ENCODE results near the gene MITF. TPM values are rescaled to one million over a fixed set of nuclear protein-coding genes. Genes with fewer than 3 reads are reported as not detected.
A peak's percentile ranks its signal among the peaks of the same experiment; 100 is the strongest.

Gene MITF
- total and polyA plus RNA-seq, 7 experiments from 2014 or later: 0.54 to 3.9 (median 1.2) TPM; not detected in 3

DNA sequence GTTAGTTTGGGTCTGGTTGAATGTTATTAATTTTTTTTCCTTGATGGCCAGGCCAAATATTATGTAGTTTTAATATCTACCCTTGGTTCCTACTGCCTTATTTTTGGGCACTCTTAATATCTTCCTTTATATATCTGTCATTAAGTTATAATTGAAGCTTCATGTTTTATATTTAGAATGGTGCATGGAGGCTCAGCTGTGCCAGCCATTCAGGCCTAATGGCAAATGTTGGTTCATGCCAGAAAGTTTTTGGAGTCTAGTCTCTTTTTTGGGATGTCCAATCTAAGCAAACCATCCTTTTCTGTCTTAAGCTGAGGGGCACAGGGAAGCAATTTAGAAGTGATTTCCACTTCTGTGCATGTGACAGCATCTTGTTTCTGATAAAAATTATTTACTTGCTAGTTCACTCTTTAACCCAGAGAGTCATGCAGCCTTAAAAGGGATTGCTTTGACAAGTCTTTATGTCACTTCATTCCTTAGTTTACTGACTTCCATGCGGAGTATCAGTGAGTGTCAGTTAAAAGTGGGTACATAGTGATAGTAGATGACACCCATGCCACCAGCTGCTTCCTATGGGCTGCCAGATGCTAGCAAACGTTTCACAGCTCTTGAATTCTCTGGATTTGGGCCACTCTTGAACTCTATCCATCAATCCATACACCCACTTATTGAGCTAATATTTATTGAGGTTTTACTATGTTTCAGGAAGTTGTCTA lies 33.0 kb downstream of the MITF start:
- H3K27ac ChIP-seq (ENCODE audit: low read depth, low read length): no peak overlapping the region
- Mint-ChIP-seq H3K27me3 (peaks cover 0 to 9% (median 0%) of the 10 kb centered on the region in 5 donors), H3K9me3 (peaks cover 0 to 11% (median 0%) of the 10 kb centered on the region in 11 donors), H3K27ac (no peak overlapping the region), H3K4me3 (no peak overlapping the region), H3K36me3 (no peaks in the 10 kb centered on the region), H3K4me1 (peaks cover 0 to 2% (median 0%) of the 10 kb centered on the region in 7 donors)
- no peaks in the 10 kb centered on the region for H3K27me3 ChIP-seq (ENCODE audit: control insufficient read depth in 2 of 2, insufficient read depth in 2 of 2, low read length in 2 of 2)
- H3K9me3 ChIP-seq (ENCODE audit: control insufficient read depth in 2 of 3, low read length in 3 of 3): no peaks in the 10 kb centered on the region
- DNase-seq (no peak), ATAC-seq (no peak)
- no peak overlapping the region for H3K4me3 ChIP-seq (ENCODE audit: low read length)
- H3K36me3 ChIP-seq (ENCODE audit: control insufficient read depth in 2 of 3, insufficient read depth in 3 of 3, low read length in 3 of 3): no peaks in the 10 kb centered on the region
- intact Hi-C loops (cut with micrococcal nuclease): no loop called here
- CTCF ChIA-PET: no interaction called here
- POLR2A ChIA-PET: no interaction called here
- H3K4me1 ChIP-seq (ENCODE audit: control insufficient read depth in 2 of 2, insufficient read depth in 2 of 2, low read length in 2 of 2): no peaks in the 10 kb centered on the region

DNA sequence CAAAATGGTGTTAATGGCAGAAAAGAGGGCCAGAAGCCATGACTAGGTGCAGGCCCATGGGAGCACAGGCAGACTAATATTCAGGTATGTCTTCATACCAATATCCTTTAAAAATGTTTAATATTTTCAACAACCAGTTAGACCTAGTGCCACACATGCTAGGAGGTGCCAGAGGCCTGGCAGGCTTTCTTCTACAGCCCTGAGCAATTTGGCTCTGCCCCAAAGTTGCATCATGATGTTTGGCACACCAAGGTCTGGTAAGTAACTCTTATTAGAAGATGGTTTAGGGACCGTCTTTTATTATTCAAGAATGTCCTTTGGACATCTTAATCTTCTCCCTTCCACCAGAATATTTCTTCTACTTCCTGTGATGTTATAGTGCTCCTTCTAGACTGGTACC lies 34.8 kb downstream of the MITF start:
- ATAC-seq: no peak
- Mint-ChIP-seq H3K4me3 (no peak overlapping the region), H3K4me1 (peaks cover 0 to 2% (median 0%) of the 10 kb centered on the region in 7 donors), H3K9me3 (peaks cover 0 to 13% (median 3%) of the 10 kb centered on the region in 11 donors), H3K36me3 (no peaks in the 10 kb centered on the region), H3K27me3 (peaks cover 0 to 4% (median 0%) of the 10 kb centered on the region in 5 donors), H3K27ac (no peak overlapping the region)
- Histone ChIP-seq H3K9me3 (ENCODE audit: control insufficient read depth in 2 of 3, low read length in 3 of 3) (no peaks in the 10 kb centered on the region), H3K36me3 (ENCODE audit: control insufficient read depth in 2 of 3, insufficient read depth in 3 of 3, low read length in 3 of 3) (no peaks in the 10 kb centered on the region), H3K4me3 (ENCODE audit: low read length) (no peak overlapping the region), H3K27me3 (ENCODE audit: control insufficient read depth in 2 of 2, insufficient read depth in 2 of 2, low read length in 2 of 2) (no peaks in the 10 kb centered on the region), H3K4me1 (ENCODE audit: control insufficient read depth in 2 of 2, insufficient read depth in 2 of 2, low read length in 2 of 2) (no peaks in the 10 kb centered on the region), H3K27ac (ENCODE audit: low read depth, low read length) (no peak overlapping the region)
- DNase-seq: no peak
- POLR2A ChIA-PET: no interaction called here
- CTCF ChIA-PET: no interaction called here
- intact Hi-C loops (cut with micrococcal nuclease): no loop called here

DNA sequence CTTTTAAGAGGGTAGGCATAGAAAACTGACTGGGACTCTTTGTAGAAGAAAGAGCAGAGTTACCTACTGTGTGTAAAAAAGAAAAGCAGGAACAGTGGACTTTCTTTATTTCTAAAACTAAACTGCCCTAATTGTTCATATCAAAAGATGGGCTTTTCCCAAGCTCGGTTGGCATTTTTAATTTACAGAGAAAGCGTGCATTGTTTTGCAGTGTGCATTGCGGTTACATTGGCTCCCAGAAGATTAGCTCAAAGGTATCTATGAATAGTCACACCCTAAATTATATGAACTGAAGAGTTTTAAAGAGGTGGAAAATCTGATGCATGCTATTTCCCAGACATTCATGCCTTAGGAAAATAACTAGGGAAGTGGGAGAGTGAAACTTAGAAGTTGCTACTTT lies 36.5 kb downstream of the MITF start:
- ChIA-PET CTCF (no interaction called here), POLR2A (no interaction called here)
- no peak overlapping the region for H3K4me3 ChIP-seq (ENCODE audit: low read length)
- ATAC-seq: no peak
- Mint-ChIP-seq H3K4me1 (peaks cover 0 to 2% (median 0%) of the 10 kb centered on the region in 7 donors), H3K36me3 (no peaks in the 10 kb centered on the region), H3K4me3 (no peak overlapping the region), H3K9me3 (peaks cover 0 to 13% (median 3%) of the 10 kb centered on the region in 11 donors), H3K27ac (no peak overlapping the region), H3K27me3 (peaks cover 0 to 4% (median 0%) of the 10 kb centered on the region in 5 donors)
- no peak overlapping the region for H3K27ac ChIP-seq (ENCODE audit: low read depth, low read length)
- no peaks in the 10 kb centered on the region for H3K36me3 ChIP-seq (ENCODE audit: control insufficient read depth in 2 of 3, insufficient read depth in 3 of 3, low read length in 3 of 3)
- no peaks in the 10 kb centered on the region for H3K9me3 ChIP-seq (ENCODE audit: control insufficient read depth in 2 of 3, low read length in 3 of 3)
- H3K4me1 ChIP-seq (ENCODE audit: control insufficient read depth in 2 of 2, insufficient read depth in 2 of 2, low read length in 2 of 2): no peaks in the 10 kb centered on the region
- H3K27me3 ChIP-seq (ENCODE audit: control insufficient read depth in 2 of 2, insufficient read depth in 2 of 2, low read length in 2 of 2): no peaks in the 10 kb centered on the region
- DNase-seq: no peak
- intact Hi-C loops (cut with micrococcal nuclease): no loop called here

DNA sequence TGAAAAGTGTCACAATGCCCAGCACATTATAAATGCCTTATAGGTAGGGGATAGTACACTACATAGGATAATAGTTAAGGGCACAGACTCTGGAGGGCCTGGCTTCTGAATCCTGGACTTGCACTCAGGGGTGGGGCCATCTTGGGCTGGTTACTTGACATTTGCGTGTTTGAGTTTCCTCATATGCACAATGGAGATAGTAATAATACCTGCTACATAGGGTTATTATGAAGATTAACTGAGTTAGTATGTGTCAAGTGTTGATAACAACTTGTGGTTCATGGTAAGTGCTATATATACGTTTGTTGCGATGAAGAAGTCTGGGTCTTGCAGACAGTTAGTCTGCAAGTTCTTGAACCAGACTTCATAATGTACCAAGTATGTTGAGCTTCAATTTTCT lies 37.0 kb downstream of the MITF start:
- no peaks in the 10 kb centered on the region for H3K36me3 Mint-ChIP-seq
- DNase-seq (no peak), ATAC-seq (no peak)
- H3K27me3 ChIP-seq (ENCODE audit: control insufficient read depth in 2 of 2, insufficient read depth in 2 of 2, low read length in 2 of 2): no peaks in the 10 kb centered on the region
- H3K4me3 ChIP-seq (ENCODE audit: low read length): no peak overlapping the region
- H3K4me1 ChIP-seq (ENCODE audit: control insufficient read depth in 2 of 2, insufficient read depth in 2 of 2, low read length in 2 of 2): no peaks in the 10 kb centered on the region
- H3K27me3 Mint-ChIP-seq: peaks cover 0 to 4% (median 0%) of the 10 kb centered on the region in 5 donors
- CTCF ChIA-PET: no interaction called here
- H3K4me1 Mint-ChIP-seq: peaks cover 0 to 2% (median 0%) of the 10 kb centered on the region in 7 donors
- peaks cover 0 to 13% (median 3%) of the 10 kb centered on the region in 11 donors for H3K9me3 Mint-ChIP-seq
- no peaks in the 10 kb centered on the region for H3K36me3 ChIP-seq (ENCODE audit: control insufficient read depth in 2 of 3, insufficient read depth in 3 of 3, low read length in 3 of 3)
- POLR2A ChIA-PET: no interaction called here
- no peaks in the 10 kb centered on the region for H3K9me3 ChIP-seq (ENCODE audit: control insufficient read depth in 2 of 3, low read length in 3 of 3)
- intact Hi-C loops (cut with micrococcal nuclease): no loop called here
- H3K4me3 Mint-ChIP-seq: no peak overlapping the region
- no peak overlapping the region for H3K27ac Mint-ChIP-seq
- no peak overlapping the region for H3K27ac ChIP-seq (ENCODE audit: low read depth, low read length)

DNA sequence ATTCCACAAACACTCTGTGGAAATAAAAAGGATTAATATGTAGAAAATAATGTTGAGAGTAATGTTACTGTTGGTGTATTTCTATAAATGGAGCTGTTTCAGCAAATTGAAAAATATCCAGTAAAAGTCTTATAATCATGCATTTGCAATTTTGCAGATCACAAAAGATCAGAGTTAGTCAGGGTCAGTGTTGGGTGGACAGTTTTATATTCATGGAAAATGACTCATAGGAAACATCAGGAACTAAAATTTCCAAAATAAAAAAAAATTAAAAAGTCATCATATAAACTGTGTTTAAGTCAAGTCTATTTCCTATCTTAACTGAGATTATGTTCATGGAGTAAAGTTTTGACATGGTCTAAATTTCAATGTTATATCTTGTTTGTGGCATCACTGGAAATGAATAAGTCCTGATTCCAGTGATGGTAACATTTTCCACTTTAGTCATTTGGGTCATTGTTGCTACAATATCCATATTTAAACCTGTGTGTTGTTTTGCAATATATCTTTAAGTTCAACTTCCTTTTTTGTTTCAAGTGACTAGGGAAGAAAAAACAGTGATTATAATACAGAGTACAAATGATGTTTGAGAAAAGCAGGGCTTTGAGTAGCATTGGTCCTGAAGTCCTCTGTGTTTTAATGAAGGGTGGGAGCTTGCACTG lies 37.8 kb downstream of the MITF start:
- no peak overlapping the region for H3K4me3 ChIP-seq (ENCODE audit: low read length)
- no peaks in the 10 kb centered on the region for H3K27me3 ChIP-seq (ENCODE audit: control insufficient read depth in 2 of 2, insufficient read depth in 2 of 2, low read length in 2 of 2)
- peaks cover 0 to 4% (median 0%) of the 10 kb centered on the region in 5 donors for H3K27me3 Mint-ChIP-seq
- H3K4me3 Mint-ChIP-seq: no peak overlapping the region
- DNase-seq (no peak), ATAC-seq (peak; percentile 40)
- no peak overlapping the region for H3K27ac Mint-ChIP-seq
- H3K9me3 ChIP-seq (ENCODE audit: control insufficient read depth in 2 of 3, low read length in 3 of 3): no peaks in the 10 kb centered on the region
- no peaks in the 10 kb centered on the region for H3K4me1 ChIP-seq (ENCODE audit: control insufficient read depth in 2 of 2, insufficient read depth in 2 of 2, low read length in 2 of 2)
- no peaks in the 10 kb centered on the region for H3K36me3 ChIP-seq (ENCODE audit: control insufficient read depth in 2 of 3, insufficient read depth in 3 of 3, low read length in 3 of 3)
- intact Hi-C loops (cut with micrococcal nuclease): no loop called here
- peaks cover 0 to 2% (median 0%) of the 10 kb centered on the region in 7 donors for H3K4me1 Mint-ChIP-seq
- CTCF ChIA-PET: no interaction called here
- H3K9me3 Mint-ChIP-seq: peaks cover 0 to 13% (median 3%) of the 10 kb centered on the region in 11 donors
- no peak overlapping the region for H3K27ac ChIP-seq (ENCODE audit: low read depth, low read length)
- H3K36me3 Mint-ChIP-seq: no peaks in the 10 kb centered on the region
- POLR2A ChIA-PET: no interaction called here

DNA sequence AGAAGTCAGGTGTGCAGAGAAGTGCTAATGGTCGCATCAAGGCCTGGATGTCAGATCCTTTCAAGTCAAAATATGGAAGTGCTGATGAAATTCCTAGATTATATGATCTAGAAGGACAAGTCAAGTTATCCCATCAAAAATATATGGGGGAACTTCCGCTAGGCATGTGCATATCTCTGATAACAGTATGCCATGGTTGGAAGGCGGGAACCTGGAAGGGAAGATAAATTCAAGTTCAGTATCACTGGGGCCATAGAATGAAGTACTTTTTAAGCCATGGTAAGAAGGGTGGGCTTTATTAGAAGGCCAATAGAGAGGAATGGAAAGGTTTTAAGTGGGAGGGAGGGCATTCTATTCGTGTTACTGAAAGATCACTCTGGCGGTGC lies 38.3 kb downstream of the MITF start:
- Histone ChIP-seq H3K27me3 (ENCODE audit: control insufficient read depth in 2 of 2, insufficient read depth in 2 of 2, low read length in 2 of 2) (no peaks in the 10 kb centered on the region), H3K27ac (ENCODE audit: low read depth, low read length) (no peak overlapping the region), H3K9me3 (ENCODE audit: control insufficient read depth in 2 of 3, low read length in 3 of 3) (no peaks in the 10 kb centered on the region), H3K4me1 (ENCODE audit: control insufficient read depth in 2 of 2, insufficient read depth in 2 of 2, low read length in 2 of 2) (no peaks in the 10 kb centered on the region), H3K36me3 (ENCODE audit: control insufficient read depth in 2 of 3, insufficient read depth in 3 of 3, low read length in 3 of 3) (no peaks in the 10 kb centered on the region), H3K4me3 (ENCODE audit: low read length) (no peak overlapping the region)
- intact Hi-C loops (cut with micrococcal nuclease): no loop called here
- H3K36me3 Mint-ChIP-seq: no peaks in the 10 kb centered on the region
- POLR2A ChIA-PET: no interaction called here
- no peak overlapping the region for H3K27ac Mint-ChIP-seq
- peaks cover 0 to 4% (median 0%) of the 10 kb centered on the region in 5 donors for H3K27me3 Mint-ChIP-seq
- H3K9me3 Mint-ChIP-seq: peaks cover 0 to 13% (median 3%) of the 10 kb centered on the region in 11 donors
- peaks cover 0 to 2% (median 0%) of the 10 kb centered on the region in 7 donors for H3K4me1 Mint-ChIP-seq
- ATAC-seq (no peak), DNase-seq (no peak)
- CTCF ChIA-PET: no interaction called here
- H3K4me3 Mint-ChIP-seq: no peak overlapping the region

DNA sequence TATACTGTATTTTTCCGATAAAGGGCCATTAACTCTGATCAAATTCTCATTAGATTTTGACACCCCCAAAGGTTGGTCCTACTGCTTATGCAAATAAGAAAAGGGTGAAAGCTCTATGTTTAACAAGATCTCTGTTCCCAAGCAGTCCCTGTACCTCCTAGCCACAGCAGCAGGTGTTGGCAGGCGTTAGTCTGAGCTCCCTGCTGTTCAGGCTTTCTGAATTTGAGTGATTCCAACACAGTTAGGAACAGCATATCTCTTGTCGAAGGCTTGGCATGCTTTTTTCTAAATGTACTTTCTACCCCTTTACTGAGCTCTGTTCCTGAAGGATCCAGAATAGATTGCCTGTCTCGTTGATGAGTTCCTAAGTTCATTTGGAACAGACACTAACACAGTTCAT lies 42.3 kb downstream of the MITF start:
- Mint-ChIP-seq H3K36me3 (no peaks in the 10 kb centered on the region), H3K9me3 (peaks cover 0 to 10% (median 2%) of the 10 kb centered on the region in 11 donors), H3K27ac (no peak overlapping the region), H3K4me3 (no peak overlapping the region), H3K27me3 (no peaks in the 10 kb centered on the region), H3K4me1 (no peaks in the 10 kb centered on the region)
- Histone ChIP-seq H3K4me1 (ENCODE audit: control insufficient read depth in 2 of 2, insufficient read depth in 2 of 2, low read length in 2 of 2) (no peaks in the 10 kb centered on the region), H3K9me3 (ENCODE audit: control insufficient read depth in 2 of 3, low read length in 3 of 3) (no peaks in the 10 kb centered on the region), H3K36me3 (ENCODE audit: control insufficient read depth in 2 of 3, insufficient read depth in 3 of 3, low read length in 3 of 3) (no peaks in the 10 kb centered on the region), H3K27me3 (ENCODE audit: control insufficient read depth in 2 of 2, insufficient read depth in 2 of 2, low read length in 2 of 2) (no peaks in the 10 kb centered on the region), H3K4me3 (ENCODE audit: low read length) (no peak overlapping the region), H3K27ac (ENCODE audit: low read depth, low read length) (no peak overlapping the region)
- ChIA-PET POLR2A (no interaction called here), CTCF (interaction anchor here (0.5 kb wide), 1 partner anchor 31 kb away, joined by 3 read pairs; no protein-coding TSS in a partner anchor)
- intact Hi-C loops (cut with micrococcal nuclease): no loop called here
- DNase-seq (no peak), ATAC-seq (no peak)

All from naive thymus-derived CD4-positive, alpha-beta T cell (primary cell).